CD4-positive, alpha-beta T cell treated with Interleukin-15 for 4 hours (primary cell): ENCODE results near the gene CDH6.

Experiments used
- DNase-seq: peaks from one replicate; pipeline ENCODE4 v3.0.0-alpha.2; 2020; ENCODE audit warnings: low spot score

The CDH6 gene

DNA sequence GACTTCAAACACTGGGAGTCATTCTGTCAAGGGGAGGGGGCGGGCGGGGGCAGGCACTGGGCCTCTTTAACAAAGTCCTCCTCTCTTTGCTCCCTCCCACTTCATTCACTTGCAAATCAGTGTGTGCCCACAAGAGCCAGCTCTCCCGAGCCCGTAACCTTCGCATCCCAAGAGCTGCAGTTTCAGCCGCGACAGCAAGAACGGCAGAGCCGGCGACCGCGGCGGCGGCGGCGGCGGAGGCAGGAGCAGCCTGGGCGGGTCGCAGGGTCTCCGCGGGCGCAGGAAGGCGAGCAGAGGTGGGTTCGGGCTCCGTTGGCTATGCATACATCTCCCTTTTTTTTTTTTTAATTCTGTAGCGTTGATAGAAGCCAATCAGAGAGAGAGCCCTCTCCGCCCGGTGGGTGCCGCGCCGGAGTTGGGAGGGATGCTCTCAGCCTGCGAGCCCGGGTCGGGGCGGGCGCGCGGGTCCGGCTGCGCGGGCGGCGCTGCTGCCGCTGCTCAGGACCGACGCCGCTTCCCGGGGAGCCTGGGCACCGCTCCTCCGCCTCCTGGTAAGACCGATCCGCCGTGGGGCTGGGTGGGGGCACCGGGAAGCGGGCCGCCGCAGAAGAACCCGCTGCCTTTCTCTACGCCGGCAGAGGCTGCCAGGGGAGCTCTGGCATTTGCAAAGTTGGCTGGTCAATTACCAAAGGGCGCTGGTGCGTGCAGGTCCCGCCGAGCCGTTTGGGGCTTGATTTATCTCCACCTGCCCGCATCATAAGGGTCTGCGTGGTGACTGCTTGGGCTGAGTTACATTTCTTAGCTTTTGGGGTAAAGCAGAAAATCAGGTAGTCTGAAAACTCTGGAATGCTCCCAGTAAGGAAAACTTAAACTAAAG, at the start of gene CDH6:
TSS of gene CDH6 (plus strand) at position 96 of the 877 bp plus-strand sequence. CDS start 73,788 bp downstream, outside the sequence.
- DNase-seq: no peak

DNA sequence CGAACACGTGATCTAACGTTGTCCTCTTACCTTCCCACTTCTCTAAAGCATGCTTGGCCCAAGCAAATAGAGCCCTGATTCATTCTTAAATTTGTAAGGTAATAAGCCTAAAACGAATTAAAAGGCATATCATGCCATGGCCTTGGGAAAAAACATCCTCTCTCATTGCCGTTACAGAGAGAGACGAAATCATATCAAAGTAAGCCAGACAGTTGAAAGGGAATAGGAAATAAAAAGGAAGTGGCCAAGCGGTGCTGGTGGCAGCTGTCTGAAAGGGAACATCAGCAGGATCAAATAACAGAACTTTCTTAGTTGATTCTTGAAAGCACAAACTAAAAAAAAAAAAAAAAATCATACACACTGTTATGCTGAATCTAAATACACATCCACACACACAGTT, 49.1 kb upstream of the CDH6 start:
- no peak for DNase-seq

DNA sequence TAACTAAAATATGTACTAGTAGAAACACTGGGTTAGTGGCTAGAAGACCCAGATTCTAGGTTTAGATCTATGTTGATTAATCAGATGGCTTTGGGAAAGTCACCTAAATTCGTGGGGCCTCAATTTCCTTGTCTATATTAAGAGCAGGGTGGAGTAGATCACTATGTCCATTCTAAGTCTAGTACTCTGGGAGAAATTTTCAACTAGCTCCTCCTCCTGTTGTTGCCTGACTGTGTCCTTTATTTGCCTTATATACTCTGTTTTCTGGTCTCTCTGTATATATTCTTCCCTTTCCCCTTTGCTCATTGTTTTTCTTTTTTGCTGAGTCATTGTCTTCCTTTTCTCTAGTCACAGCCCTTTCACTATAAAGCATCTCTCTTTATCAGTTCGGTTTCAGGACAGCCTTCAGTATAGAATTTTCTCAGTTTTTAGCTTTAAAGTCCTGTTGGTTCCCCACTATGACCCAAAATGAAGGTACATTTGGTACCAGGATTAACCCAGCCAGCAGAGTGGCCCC, 44.5 kb upstream of the CDH6 start:
- DNase-seq: no peak

DNA sequence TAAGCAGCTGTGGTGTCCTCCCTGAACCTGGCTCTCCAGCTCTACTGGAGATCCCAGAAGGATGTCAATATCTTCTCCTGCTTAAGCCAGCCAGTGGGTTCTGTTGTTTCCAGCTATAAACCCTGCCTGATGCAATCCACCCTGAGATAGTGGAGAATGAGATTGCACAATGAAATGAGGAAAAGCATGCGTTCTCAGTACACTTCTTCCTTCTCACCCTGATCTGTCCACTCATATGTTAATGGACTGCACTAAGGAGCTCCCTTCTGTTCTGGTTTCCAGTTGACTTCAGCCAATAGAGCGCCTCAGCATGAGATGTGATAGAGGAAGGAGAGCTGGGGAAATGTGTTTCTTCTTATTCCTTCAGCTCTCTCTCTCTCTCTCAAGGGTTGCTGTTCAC, 40.0 kb upstream of the CDH6 start:
- no peak for DNase-seq

DNA sequence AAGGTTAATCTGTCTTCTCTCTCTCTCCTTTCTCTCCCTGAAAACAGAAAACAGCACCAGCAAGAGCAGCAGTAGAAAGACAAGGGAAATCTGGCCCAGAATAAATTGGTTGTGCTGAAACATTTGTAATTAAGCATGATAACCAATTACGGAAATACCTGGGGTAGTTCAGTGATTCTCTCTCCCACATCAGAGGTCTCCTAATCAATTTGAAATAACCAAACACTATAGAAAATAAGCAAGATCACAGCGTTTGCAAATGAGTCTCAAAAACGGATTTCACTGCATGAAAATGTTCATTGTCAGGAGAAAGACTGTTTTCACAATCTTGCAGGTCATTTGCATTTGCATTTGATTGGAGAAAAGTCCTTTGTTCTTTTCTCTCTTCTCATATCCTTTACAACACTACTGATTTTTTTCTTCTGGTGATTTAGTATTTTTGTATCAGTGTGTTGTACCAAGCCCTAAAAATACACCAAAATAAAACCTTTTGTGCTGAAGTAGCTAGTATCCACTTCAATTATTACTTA, 36.8 kb upstream of the CDH6 start:
- no peak for DNase-seq

DNA sequence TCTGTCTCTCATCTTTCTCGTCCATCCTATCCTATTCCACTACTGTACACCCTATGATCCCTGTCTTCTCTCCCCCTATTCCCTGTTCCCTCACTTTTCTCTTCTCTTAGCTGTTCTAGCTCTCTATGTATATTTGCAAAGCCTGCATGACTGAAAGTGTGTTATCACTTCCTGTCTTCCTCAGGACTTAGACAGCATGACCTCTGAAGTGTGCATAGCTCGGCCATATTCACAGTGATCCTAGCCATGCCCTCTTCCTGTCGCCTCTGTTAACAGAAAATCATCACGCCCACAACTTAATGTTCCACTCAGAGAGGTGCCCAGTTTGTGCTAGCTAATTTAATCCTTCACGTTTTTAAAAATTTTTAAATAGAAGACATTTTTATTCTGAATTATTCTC, 35.8 kb upstream of the CDH6 start:
- DNase-seq: no peak

DNA sequence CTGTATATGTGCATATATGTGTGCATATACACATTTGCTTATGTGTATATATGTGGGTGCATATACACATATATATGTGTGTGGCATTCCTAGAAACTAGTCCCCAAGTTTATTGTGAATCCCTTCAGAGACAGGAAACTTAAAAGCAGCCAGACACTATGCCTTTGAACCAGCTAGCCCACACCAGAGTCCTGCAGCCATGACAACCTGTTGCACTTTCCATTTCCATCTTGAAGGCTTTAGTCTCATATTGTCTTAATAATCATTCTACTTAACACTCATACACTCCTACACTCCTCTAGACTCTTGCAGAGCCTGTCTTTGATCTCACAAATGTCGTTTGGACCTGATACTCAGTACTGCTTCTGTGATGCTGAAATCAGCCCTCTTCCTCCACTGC, 34.8 kb upstream of the CDH6 start:
- no peak for DNase-seq

DNA sequence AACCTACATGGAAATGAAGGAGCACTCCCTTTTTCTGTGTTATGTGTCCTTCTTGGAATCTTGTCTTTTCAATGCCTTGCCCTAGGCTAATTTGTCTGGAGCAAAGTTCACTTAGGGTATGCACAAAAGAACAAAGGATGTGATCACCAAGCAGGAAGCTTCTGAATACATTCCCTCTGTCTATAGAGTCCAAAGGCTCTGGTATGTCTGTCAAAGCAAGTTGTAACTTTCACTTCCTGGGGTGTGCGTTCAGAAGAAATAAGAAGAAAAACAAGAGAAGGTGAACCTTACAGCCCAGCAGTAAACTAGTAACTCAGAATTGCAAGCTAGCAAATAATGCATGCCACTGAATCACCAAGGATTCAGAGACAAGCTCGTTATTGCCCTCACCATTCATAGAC, 31.7 kb upstream of the CDH6 start:
- DNase-seq: no peak

DNA sequence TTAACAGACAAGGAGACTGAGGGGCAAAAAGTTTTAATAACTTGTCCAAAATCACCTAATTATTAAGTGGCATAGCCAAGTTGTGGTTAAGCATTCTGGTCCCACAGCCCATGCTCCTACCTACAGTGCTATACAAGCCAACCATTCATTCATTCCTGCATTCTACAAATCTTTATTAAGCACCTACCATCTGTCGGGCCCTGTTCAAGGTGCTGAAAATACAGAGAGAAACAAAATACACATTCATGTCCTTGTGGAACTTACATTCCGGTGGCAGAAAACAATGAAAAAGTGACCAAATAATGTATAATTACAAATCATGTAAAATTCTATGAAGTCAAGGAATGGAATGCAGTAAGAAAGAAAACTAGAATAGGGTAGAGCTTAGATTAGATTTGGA, 27.8 kb upstream of the CDH6 start:
- no peak for DNase-seq

DNA sequence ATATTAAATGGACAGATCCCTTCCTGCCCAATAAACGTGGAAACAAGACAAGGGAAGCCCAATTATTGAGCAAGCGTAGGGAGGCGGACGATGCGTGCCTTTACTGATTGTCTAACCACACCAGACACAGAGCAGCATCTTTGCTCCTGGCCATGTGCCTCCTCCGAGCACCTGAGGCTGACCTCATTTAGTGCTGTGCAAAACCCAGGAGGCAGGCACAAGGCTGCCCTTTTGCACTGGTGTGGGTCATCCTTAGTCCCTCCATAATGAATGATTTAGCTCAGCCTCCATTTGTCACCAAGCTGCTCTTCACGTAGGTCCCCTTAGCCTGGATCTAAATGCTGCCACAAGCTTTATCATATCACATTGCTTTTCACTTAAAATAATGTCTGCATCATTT, 24.1 kb upstream of the CDH6 start:
- DNase-seq: no peak

DNA sequence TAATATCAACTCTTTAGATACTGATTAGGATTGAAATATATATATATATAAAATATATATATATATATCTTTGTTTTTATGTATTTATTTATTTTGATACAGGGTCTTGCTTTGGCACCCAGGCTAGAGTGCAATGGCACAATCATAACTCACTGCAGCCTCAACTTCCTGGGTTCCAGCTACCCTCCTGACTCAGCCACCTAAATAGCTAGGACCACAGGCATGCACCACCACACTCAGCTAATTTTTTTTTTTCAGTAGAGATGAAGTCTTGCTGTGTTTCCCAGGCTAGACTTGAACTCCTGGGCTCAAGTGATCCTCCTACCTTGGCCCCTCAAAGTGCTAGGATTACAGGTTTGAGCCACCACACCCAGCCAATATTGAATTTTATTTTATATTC, 20.6 kb upstream of the CDH6 start:
- DNase-seq: no peak

DNA sequence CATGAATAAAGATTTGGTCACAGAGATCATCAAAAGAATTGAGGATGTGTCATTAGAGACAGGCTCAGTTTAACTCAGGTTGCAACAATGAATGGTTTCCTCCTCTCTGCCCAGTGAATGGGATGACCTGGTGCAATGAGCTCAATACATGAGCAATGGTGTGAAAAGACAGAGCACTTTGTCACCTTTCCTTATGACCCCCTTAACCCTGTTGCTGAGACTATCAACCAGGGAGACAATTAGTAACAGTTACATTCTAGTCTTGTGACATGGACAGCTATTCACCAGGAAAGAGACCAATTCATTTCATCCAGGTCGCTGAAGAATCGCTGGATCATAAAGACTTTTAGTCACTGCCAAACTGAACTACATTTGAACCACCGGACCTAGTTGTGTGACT, 19.9 kb upstream of the CDH6 start:
- DNase-seq: no peak

DNA sequence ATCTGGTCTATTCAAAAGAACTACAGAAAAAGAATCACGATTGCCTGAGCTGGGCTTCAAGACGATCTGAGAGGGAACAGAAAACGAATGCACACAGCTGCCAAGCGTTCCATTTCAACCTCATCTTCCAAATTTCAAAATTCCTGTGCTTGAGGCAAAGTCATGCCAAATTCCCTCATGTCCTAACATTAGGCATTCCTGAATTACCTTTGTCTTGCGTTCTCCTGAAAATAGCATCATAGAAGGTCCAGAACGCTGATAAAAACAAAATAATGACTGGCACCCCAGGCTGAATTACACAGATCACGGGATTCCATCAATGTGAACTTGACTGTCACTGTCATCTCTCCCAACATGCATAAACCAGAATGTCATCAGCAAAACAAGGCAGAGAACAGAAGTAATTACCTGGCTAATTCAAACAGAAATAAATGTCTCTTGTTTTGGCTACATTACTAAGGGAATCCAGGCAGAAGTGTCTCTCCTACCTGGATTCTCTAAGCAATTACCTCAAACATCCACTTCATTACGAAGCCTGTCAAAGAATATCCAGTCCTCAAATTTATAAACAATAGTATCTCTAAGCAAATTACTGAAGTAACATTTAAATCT, 12.0 kb upstream of the CDH6 start:
- DNase-seq: no peak

DNA sequence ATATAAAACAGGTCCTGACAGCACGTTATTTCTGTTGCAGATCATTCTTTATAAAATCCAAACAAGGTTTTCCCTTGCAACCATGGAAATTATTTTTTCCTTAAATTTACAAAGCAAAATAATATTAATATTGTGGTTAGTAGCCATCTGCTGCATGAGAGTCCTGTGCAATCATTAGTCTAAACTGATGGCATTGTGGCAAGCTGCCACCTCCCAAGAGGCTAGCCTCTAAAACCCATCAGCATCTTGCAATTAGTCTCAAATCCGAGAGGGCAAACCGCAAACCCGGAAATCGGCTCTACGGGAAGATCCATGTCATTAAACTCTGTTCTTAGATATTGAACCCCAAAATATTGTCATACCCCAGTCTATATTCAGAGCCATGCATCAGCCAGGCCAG, 11.3 kb upstream of the CDH6 start:
- no peak for DNase-seq

DNA sequence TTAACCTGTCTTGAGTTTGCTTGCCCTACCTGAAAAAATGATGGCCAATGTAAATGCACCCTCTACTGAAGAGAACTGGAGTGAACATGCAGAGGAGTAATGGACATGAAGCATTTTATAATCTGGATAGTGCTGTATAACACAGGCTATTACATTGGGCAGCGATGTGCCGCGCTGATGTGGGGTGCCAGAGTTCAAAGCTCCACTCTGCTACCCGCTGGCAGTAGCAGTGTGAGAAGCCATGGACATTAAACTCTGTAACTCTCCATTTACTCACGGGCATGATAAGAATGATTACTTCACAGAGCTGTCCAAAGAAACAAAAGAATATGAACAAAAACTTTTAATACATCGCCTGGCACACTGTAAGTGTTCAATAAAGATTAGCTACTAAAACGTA, 7.5 kb upstream of the CDH6 start:
- DNase-seq: no peak

DNA sequence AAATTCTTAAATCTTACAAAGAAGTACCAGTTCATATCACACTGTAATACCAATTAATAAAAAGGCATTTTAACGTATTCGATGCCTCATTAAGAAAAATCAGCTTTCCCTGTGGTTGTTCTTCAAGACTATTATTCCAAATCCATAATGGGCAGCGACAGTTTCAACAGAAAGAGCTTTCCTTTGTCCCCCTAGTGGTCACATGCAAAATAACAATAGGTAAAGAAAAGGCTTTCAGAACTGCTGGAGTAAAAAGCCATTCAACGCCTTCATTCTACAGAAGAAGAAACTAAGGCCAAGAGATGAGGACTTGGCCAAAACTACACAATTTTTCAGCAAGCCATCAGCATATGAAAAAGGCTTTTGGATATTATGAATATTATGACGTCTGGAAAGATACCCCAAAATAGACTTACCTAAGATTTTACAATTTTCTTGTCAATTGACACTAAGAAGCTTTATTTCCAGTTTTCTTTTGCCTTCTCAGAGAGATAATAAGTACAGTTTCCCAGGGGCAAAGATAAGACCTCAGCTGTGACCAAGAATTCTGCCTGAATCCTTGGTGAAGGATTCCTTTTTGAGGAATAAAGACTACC, 6.7 kb upstream of the CDH6 start:
- peak; percentile 14 for DNase-seq

DNA sequence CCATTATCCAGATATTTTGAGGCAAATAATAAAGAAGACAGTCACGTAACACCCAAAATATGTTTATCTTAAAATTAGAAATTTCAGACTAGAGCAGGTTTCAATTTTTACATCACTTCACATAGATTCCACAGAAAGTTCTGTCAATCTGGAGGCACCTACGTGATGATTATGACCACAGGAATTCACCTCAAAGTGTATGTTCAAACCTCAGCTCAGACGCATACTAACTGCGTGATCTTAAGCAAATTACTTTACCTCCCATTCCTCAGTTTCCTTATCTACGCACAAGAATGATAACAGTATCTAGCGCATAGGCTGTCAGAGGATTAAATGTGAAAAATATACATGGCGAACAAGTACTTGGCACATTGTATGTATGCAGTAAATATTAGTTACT, 5.9 kb upstream of the CDH6 start:
- no peak for DNase-seq

DNA sequence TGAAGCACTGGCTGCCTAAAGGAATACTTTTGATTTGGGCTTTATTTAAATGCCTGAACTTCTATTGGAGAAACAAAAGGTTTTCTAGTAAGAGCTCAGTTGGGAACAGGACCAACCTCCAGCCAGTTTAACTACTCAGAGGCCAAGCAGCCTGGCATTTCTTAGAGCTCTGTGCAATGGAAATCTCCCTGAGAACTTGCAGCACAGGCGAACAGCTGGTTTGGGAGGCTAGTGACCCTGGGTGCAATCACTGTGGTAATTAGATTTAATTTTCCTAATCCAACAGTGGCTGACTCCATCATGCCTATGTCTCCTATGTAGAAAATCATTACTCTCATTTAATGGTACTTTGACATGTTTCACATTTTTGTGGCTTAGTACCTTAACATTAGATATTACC, 1.0 kb upstream of the CDH6 start:
- no peak for DNase-seq

DNA sequence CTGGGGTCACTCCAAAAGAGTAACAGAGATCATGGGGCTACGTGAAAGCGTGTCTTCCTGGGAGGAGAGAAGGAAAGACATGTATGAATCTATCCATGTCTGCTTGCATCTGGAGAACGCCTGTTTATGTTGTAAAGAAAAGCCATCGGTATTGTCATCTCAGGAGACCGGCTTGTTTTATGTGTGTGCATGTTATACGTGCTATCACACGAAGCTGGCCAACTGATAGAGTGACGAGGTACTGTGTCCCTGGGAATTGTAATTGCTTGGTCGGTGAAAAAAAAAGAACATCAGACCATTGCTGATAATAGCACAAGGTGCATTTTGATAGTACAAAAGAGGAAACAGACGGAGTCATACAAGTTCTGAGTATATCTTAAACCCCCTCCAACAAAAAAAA, 370 bp upstream of the CDH6 start:
- DNase-seq: no peak

DNA sequence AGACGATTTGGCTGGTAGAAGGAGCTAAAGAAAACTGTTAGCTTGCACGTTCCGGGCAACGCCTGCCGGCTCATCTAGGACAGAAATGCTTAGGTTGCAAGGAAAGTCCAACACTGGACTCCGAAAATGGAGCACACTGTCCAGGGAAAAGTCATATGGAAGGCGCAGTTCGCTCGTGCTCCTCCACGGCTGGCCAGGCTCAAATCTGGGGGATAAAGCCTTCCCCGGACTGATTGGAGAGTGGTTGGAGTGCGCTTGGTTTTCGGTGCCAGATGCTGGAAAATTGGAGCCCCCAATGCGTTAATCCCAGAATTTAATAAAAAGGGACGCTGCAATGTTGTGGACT, 955 bp downstream of the CDH6 start:
- DNase-seq: no peak

DNA sequence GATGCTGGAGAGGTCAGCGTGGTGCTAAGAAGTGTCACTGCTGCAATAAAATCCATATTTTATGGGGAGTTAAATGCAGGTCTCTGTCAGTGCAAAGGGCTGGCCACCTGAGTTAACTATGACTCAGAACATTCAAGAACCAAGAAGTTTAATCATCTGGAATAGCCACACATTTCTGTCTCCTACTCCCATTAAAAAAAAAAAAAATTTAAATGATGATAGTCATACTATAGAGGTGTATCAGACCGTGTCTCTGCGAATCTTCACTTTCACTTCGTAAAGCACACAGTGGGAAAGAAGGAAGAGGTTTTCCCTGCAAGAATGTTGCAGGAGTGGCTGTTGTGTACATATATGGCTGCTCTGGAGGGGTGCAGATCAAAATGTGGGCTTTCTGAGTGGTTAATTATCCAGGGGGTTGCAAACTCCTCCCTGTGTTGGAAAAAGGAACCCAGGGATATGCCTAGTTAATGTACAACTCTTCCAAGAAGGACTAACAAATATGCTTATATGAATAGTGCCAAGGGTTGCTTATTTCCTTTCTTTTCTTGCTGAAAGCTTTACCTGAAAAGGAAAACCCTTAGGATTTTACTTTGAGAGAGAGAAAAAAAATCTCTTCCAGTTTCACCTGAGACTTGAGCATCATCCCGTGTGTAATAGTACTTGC, 1.5 kb downstream of the CDH6 start:
- no peak for DNase-seq

DNA sequence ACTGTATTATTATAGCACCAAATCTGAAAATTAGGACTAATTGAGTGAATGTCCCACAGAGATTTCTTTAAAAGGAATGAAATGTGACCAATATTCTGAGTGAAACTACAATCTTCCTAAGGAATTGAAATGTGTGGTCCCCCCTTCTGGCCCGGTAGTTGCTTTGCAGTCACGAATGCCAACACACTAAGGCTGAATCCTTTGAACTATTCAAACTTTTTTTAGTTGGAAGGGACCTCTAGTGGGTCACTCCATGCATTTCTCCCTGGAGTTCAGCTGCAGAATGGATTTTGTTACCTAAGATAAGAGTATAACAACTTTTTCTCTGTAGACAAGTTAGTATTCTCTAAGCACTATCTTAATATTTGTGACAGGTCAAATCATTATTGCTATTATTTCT, 2.8 kb downstream of the CDH6 start:
- DNase-seq: no peak

DNA sequence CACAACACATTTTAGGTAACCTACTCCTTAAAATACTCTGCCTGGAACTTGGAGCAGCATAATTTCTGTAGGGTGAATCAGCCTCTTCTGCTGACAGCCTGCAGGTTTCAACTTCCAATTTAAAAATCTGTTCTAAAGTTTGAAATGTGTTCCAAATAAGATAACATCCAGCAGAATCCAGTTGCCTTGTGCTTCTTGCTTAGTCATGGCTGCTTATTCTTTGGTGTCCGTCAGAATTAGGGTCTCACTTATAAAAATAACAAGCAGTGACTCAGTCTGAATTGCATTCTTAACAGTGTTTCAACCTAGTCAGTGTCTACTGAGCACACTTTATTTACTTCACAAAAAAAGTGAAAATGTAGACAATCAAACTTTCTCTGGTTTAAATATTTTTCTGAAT, 3.7 kb downstream of the CDH6 start:
- no peak for DNase-seq
